Panc1 (cell line): Measurements from ENCODE around the gene LIPC. TPM values are rescaled to one million over a fixed set of nuclear protein-coding genes. Genes with fewer than 3 reads are reported as not detected.

Experiments used
- ATAC-seq: fragments of 200-7000 bp; cut with Tn5 transposase; 2 replicates; pipeline ENCODE4 v1.9.1; 2020; ENCODE audit warnings: mild to moderate bottlenecking, moderate library complexity
- BruUV-seq: library from RNA; stranded (reverse); fragments of 400-500 nt; replicated peaks from 2 replicates; lab custom pipeline; 2021; lab: Mats Ljungman, UMichigan
- CTCF ChIA-PET: fragments of 300-600 bp; sonication (Branson Sonifier 250); formaldehyde crosslinking; loops from one replicate; lab custom pipeline; 2022; ENCODE audit warnings: antibody characterized with exemption; lab: Charles Lee
- POLR2A ChIA-PET: fragments of 300-600 bp; sonication (Branson Sonifier 250); formaldehyde crosslinking; loops from one replicate; lab custom pipeline; 2022; ENCODE audit warnings: antibody characterized with exemption; lab: Charles Lee
- DNase-seq: peaks from one replicate; pipeline ENCODE4 v3.0.0-alpha.2; 2010; ENCODE audit warnings: low read depth, low spot score
- H3K27ac ChIP-seq: 2 replicates; pipeline ENCODE4 v1.5.1; 2011; ENCODE audit warnings: mild to moderate bottlenecking, low read length, inconsistent platforms
- H3K27me3 ChIP-seq: fragments of 200-500 bp; sonication (Bioruptor generic); 2 replicates; pipeline ENCODE4 v1.6.0; 2014; ENCODE audit warnings: low read length, inconsistent platforms; ENCODE audit not compliant: control insufficient read depth, insufficient read depth
- H3K36me3 ChIP-seq: fragments of 200-500 bp; sonication (Bioruptor generic); 2 replicates; pipeline ENCODE4 v1.5.1; 2014; ENCODE audit warnings: inconsistent platforms, mild to moderate bottlenecking, low read length, moderate library complexity; ENCODE audit not compliant: control insufficient read depth, insufficient read depth
- H3K4me1 ChIP-seq: 2 replicates; pipeline ENCODE4 v1.5.1; 2011; ENCODE audit warnings: inconsistent platforms, mild to moderate bottlenecking, low read length, moderate library complexity; ENCODE audit not compliant: control insufficient read depth, insufficient read depth
- H3K4me3 ChIP-seq, 2 experiments: 2 replicates each; pipeline ENCODE4 v1.5.1; 2011 to 2012; ENCODE audit warnings: low read depth in 2 of 2, low read length in 2 of 2, mild to moderate bottlenecking in 2 of 2, inconsistent platforms in 1 of 2, moderate library complexity in 1 of 2
- H3K9me3 ChIP-seq: fragments of 200-500 bp; sonication (Bioruptor generic); 2 replicates; pipeline ENCODE4 v1.5.1; 2014; ENCODE audit warnings: low read depth, mild to moderate bottlenecking, inconsistent platforms, low read length, moderate library complexity; ENCODE audit not compliant: control insufficient read depth, insufficient read depth
- POLR2AphosphoS5 ChIP-seq: IDR thresholded peaks from 2 replicates; pipeline ENCODE4 v1.6.1; 2012; ENCODE audit warnings: mild to moderate bottlenecking, low read depth, low read length, moderate library complexity
- SIN3A ChIP-seq: IDR thresholded peaks from 2 replicates; pipeline ENCODE4 v1.6.1; 2012; ENCODE audit warnings: low read depth, mild to moderate bottlenecking, low read length, moderate library complexity, borderline replicate concordance; ENCODE audit not compliant: insufficient read depth
- TCF7L2 ChIP-seq: IDR thresholded peaks from 2 replicates; pipeline ENCODE4 v1.6.1; 2011; ENCODE audit warnings: mild to moderate bottlenecking, low read depth, low read length, inconsistent platforms
- in situ Hi-C: cut with HindIII; loops from 2 replicates; pipeline ENCODE4 v1.10.0; 2016; ENCODE audit warnings: low sequenced_read_pairs, low pct_unique_long_range_greater_than_20kb
- intact Hi-C: fragments of 100-400 bp; cut with micrococcal nuclease; formaldehyde crosslinking; loops from one replicate; pipeline ENCODE4 v1.10.0; 2022; ENCODE audit not compliant: unreplicated experiment
- total RNA-seq: library from RNA; stranded (reverse); gene quantifications from one replicate; pipeline ENCODE4 v1.2.1, GENCODE V29; 2021; ENCODE audit not compliant: unreplicated experiment
- TF ChIP-seq, protein P1 (sequence below): fragments of 450-650 bp; IDR thresholded peaks from 2 replicates; pipeline ENCODE4 v1.5.1; 2017; ENCODE audit warnings: mild to moderate bottlenecking
- TF ChIP-seq, protein P2 (sequence below), 2 experiments: IDR thresholded peaks; 2 replicates each; pipeline ENCODE4 v1.6.1; 2011 to 2012; ENCODE audit warnings: low read depth in 2 of 2, control low read depth in 1 of 2, low read length in 1 of 2, mild to moderate bottlenecking in 1 of 2, moderate library complexity in 1 of 2; ENCODE audit not compliant: insufficient read depth in 1 of 2

The LIPC gene
- total RNA-seq, 1 experiment from 2014 or later: not detected

DNA sequence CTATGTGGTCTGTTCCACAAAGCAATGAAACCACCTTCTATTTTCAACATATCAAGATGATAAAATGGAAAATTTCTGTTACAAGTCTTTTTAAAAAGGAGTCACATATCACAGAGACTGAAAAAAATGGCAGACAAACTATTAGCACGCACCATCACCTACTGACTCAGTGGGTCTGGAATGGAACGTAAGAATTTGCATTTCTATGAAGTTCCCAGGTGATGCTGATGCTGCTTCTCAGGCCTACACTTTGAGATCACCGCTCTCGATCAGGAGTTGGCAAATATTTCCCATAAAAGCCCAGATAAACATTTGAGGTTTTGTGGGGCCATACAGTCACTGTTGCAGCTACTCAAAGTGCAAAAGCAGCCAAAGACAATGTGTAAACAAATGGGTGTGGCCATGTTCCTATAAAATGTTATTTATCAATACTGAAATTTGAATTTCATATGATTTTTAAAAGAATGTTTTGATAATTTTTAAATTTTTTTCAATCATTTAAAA is 174.8 kb downstream of the LIPC start:
- TF ChIP-seq SIN3A (no peak), POLR2AphosphoS5 (no peak), TCF7L2 (no peak)
- TF ChIP-seq, protein P1, sequence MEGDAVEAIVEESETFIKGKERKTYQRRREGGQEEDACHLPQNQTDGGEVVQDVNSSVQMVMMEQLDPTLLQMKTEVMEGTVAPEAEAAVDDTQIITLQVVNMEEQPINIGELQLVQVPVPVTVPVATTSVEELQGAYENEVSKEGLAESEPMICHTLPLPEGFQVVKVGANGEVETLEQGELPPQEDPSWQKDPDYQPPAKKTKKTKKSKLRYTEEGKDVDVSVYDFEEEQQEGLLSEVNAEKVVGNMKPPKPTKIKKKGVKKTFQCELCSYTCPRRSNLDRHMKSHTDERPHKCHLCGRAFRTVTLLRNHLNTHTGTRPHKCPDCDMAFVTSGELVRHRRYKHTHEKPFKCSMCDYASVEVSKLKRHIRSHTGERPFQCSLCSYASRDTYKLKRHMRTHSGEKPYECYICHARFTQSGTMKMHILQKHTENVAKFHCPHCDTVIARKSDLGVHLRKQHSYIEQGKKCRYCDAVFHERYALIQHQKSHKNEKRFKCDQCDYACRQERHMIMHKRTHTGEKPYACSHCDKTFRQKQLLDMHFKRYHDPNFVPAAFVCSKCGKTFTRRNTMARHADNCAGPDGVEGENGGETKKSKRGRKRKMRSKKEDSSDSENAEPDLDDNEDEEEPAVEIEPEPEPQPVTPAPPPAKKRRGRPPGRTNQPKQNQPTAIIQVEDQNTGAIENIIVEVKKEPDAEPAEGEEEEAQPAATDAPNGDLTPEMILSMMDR: no peak
- TF ChIP-seq, protein P2, sequence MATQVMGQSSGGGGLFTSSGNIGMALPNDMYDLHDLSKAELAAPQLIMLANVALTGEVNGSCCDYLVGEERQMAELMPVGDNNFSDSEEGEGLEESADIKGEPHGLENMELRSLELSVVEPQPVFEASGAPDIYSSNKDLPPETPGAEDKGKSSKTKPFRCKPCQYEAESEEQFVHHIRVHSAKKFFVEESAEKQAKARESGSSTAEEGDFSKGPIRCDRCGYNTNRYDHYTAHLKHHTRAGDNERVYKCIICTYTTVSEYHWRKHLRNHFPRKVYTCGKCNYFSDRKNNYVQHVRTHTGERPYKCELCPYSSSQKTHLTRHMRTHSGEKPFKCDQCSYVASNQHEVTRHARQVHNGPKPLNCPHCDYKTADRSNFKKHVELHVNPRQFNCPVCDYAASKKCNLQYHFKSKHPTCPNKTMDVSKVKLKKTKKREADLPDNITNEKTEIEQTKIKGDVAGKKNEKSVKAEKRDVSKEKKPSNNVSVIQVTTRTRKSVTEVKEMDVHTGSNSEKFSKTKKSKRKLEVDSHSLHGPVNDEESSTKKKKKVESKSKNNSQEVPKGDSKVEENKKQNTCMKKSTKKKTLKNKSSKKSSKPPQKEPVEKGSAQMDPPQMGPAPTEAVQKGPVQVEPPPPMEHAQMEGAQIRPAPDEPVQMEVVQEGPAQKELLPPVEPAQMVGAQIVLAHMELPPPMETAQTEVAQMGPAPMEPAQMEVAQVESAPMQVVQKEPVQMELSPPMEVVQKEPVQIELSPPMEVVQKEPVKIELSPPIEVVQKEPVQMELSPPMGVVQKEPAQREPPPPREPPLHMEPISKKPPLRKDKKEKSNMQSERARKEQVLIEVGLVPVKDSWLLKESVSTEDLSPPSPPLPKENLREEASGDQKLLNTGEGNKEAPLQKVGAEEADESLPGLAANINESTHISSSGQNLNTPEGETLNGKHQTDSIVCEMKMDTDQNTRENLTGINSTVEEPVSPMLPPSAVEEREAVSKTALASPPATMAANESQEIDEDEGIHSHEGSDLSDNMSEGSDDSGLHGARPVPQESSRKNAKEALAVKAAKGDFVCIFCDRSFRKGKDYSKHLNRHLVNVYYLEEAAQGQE (IDR thresholded peaks at IDR 0.05; ENCODE audit: insufficient read depth in 1 of 2, low read depth in 2 of 2, low read length in 1 of 2): no peak
- H3K36me3 ChIP-seq: no peaks in the 10 kb centered on the region
- CTCF ChIA-PET: no interaction called here
- ATAC-seq: no peak
- no peaks in the 10 kb centered on the region for H3K27me3 ChIP-seq
- in situ Hi-C loops (no loop called here), intact Hi-C loops (no loop called here)
- no peak for DNase-seq
- no TSS peak for BruUV-seq
- POLR2A ChIA-PET: no interaction called here
- no peaks in the 10 kb centered on the region for H3K4me1 ChIP-seq
- no peaks in the 10 kb centered on the region for H3K9me3 ChIP-seq
- H3K4me3 ChIP-seq: no peak overlapping the region
- H3K27ac ChIP-seq: no peak overlapping the region

DNA sequence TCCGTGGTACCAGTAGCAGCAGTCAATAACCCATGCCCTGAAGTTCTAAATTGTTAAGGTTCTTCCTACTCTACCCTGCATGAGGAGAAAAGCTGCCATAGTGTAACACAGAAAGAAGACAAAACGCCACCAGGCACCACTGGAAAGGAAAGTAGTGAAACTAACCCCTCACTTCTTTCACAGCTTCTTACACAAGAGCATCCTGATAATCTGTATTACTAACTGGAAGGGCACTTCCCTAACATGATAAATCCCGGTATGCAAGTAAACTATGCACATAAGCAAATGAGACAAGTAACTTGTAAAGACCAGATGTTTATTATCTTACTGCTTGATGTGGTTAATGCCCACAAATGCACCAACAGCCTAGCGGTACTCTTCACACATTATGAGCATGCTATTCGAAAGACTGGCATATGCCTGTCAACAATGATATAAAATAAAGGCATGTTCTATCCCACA is 176.4 kb downstream of the LIPC start:
- BruUV-seq: no TSS peak
- Histone ChIP-seq H3K36me3 (no peaks in the 10 kb centered on the region), H3K27ac (no peak overlapping the region), H3K4me3 (no peak overlapping the region), H3K9me3 (no peaks in the 10 kb centered on the region), H3K27me3 (no peaks in the 10 kb centered on the region), H3K4me1 (no peaks in the 10 kb centered on the region)
- POLR2A ChIA-PET: no interaction called here
- CTCF ChIA-PET: no interaction called here
- in situ Hi-C loops (no loop called here), intact Hi-C loops (no loop called here)
- TF ChIP-seq, protein P1: no peak
- no peak for TF ChIP-seq SIN3A
- TF ChIP-seq TCF7L2: no peak
- TF ChIP-seq, protein P2 (IDR thresholded peaks at IDR 0.05; ENCODE audit: insufficient read depth in 1 of 2, low read depth in 2 of 2, low read length in 1 of 2): no peak
- TF ChIP-seq POLR2AphosphoS5: no peak
- no peak for ATAC-seq
- no peak for DNase-seq
